ENCODE measurements around the gene ARSI. TPM values are rescaled to one million over a fixed set of nuclear protein-coding genes. Genes with fewer than 3 reads are reported as not detected.

Gene ARSI
- total RNA-seq, 2 donors from 2014 or later, result 0.30 to 0.83 TPM

DNA sequence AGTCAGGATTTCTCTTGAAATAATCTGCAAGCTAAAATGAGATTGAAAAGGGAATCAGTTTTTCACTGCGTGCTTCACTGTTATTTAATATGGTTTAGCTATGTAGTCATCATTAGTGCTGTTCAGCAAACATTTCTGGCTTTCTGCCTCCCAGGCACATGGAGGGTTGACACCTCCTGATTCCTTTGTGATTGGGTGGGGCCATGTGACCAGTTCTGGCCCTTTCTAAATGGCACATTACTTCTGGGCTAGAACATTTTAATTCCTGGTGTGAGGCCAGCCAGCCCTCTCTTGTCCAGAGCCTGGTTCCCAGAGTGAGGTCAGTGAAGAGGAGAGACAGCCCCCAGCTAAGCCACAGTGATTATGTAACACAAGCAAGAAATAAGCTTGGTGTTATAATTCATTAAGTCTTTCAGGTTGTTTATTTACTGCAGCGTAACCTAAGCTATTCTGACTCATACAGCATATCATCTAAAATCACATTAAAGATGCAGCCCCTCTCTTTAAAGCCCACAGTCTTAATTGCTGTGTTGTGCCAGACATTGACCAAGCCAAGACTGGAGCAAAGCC is 17.4 kb upstream of the ARSI start:
- TF ChIP-seq, protein P1, sequence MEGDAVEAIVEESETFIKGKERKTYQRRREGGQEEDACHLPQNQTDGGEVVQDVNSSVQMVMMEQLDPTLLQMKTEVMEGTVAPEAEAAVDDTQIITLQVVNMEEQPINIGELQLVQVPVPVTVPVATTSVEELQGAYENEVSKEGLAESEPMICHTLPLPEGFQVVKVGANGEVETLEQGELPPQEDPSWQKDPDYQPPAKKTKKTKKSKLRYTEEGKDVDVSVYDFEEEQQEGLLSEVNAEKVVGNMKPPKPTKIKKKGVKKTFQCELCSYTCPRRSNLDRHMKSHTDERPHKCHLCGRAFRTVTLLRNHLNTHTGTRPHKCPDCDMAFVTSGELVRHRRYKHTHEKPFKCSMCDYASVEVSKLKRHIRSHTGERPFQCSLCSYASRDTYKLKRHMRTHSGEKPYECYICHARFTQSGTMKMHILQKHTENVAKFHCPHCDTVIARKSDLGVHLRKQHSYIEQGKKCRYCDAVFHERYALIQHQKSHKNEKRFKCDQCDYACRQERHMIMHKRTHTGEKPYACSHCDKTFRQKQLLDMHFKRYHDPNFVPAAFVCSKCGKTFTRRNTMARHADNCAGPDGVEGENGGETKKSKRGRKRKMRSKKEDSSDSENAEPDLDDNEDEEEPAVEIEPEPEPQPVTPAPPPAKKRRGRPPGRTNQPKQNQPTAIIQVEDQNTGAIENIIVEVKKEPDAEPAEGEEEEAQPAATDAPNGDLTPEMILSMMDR (IDR thresholded peaks at IDR 0.05), result no peak
- Histone ChIP-seq H3K9me3 (no peaks in the 10 kb centered on the region), H3K4me3 (no peak overlapping the region), H3K4me1 (peaks cover 0 to 12% of the 10 kb centered on the region in 2 donors), H3K36me3 (no peaks in the 10 kb centered on the region), H3K27me3 (no peaks in the 10 kb centered on the region), H3K27ac (no peak overlapping the region)
- DNase-seq (ENCODE audit: low spot score), result peak; percentile 92

DNA sequence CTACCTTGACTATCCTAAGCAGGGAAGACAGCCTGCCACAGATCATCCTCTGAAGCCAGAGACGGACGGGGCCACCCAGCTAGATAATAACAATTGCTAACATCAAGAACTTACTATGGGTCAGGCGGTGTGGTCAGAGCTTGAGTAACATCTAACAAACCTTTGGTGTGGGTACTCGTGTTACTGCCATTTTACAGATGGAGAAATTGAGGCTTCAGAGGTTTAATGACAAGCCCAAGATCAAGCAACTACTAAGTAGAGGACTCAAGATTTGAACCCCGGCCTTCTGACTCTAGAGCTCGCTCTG is 16.7 kb upstream of the ARSI start:
- Histone ChIP-seq H3K36me3 (no peaks in the 10 kb centered on the region), H3K27me3 (no peaks in the 10 kb centered on the region), H3K4me1 (peaks cover 0 to 12% of the 10 kb centered on the region in 2 donors), H3K4me3 (no peak overlapping the region), H3K9me3 (no peaks in the 10 kb centered on the region), H3K27ac (no peak overlapping the region)
- DNase-seq (ENCODE audit: low spot score), result no peak
- TF ChIP-seq, protein P1 (IDR thresholded peaks at IDR 0.05), result no peak

DNA sequence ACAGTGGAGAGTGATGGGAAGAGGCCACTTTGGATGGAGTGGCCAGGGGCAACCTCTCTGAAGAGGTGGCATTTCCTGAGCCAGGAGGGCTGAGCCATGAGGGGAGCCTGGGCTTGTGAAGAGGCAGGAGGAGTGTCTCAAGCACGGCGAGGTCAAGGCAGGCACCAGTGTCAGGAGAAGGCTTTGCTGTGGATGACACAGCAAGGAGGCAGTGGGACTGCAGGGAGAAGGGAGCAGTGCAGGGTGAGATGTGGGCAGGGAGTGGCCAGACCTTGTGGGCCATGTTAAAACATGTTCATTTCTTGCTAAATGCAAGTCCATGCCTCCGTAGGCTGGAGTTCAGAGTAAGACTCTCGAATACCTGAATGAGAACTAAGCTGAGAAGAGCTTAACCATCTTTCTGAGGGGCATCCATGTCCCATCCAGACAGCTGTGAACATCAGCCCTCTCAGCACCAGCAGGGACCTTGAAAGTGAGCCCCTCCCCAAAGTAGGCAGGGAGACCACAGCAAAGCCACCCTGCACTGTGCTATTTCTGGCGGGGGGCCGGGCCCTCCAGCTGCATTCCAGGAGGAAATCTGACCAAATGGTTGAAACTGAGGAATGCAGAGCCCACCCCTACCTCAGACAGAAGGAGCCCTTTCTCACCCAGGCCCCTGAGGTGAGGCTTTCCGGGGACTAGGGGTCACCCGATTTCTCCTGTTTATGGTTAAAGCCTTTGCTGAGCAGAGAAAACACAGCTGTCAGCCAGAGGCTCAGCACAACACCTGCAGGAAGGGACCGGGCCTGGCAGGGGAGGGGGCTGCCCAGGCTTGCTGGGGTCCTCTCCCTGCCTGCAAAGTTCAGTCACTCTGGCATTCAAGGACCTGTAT is 16.1 kb upstream of the ARSI start:
- H3K4me3 ChIP-seq, result no peak overlapping the region
- peaks cover 0 to 12% of the 10 kb centered on the region in 2 donors for H3K4me1 ChIP-seq
- DNase-seq (ENCODE audit: low spot score), result no peak
- TF ChIP-seq, protein P1 (IDR thresholded peaks at IDR 0.05), result no peak
- H3K36me3 ChIP-seq, result no peaks in the 10 kb centered on the region
- H3K27me3 ChIP-seq, result no peaks in the 10 kb centered on the region
- H3K9me3 ChIP-seq, result no peaks in the 10 kb centered on the region
- no peak overlapping the region for H3K27ac ChIP-seq

DNA sequence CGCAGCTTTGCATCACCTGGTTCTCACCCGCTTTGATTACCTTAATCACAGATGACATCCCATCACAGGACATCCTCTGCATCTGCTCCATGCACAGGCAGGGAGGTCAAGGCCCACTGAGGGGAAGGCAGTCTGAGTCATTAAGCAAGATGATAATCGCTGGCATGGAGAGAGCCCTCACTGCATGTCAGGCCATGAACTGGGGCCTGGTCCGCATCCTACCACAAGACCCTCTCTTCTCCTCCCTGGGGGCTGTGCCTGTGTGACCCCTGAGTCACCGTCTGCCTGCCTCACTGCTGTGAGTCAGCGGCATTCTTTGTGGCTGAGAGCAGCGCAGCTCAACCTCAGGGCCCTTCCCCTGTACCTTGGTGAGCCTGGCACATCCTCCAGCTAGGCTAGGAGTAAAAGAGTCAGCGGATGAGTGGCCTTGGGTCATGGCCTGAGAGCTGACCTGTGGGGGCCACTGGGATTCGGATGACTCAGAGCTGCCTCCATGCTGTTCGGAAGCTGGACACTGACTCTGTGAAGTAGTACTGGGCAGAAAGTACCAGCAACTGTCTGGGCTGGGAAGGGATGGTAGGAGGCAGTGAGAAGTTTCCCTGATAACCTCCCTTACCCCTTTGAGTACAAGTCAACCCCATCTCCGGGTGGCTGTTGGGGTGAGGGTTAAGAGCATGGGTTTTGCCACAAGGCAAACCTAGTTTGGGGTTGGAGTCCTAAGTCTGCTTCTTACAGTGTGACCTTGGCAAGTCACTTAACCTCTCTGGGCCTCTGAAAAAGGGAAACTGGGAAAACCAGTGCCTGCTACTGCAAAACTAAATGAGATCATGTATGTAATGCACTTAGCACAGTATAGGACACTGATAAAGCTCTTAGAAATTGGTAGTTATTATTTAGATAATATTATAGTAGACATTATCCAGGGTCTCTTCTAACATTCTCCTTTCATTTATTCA is 14.6 kb upstream of the ARSI start:
- Histone ChIP-seq H3K9me3 (no peaks in the 10 kb centered on the region), H3K4me3 (no peak overlapping the region), H3K27ac (no peak overlapping the region), H3K36me3 (no peaks in the 10 kb centered on the region), H3K27me3 (no peaks in the 10 kb centered on the region), H3K4me1 (peaks cover 0 to 12% of the 10 kb centered on the region in 2 donors)
- TF ChIP-seq, protein P1 (IDR thresholded peaks at IDR 0.05), result no peak
- no peak for DNase-seq (ENCODE audit: low spot score)

DNA sequence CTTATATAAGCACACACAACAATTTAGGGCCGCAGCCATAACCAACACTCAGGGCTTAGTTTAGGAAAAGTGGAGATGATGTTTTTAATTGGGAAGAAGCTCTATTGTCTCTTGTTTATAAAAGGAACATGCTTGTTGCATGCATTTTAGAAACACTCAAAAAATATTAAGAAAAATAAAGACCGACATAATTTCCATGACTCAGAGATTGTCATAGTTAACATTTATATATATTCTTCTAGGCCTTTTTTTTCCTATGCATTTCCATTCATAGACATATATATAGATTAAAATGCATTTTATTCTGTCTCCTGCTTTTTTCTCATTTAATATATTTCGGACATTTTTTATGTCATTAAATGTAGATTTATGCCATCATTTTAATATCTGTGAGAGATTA is 13.6 kb upstream of the ARSI start:
- Histone ChIP-seq H3K36me3 (no peaks in the 10 kb centered on the region), H3K4me3 (no peak overlapping the region), H3K27me3 (no peaks in the 10 kb centered on the region), H3K4me1 (peaks cover 0 to 12% of the 10 kb centered on the region in 2 donors), H3K27ac (no peak overlapping the region), H3K9me3 (no peaks in the 10 kb centered on the region)
- DNase-seq (ENCODE audit: low spot score), result no peak
- TF ChIP-seq, protein P1 (IDR thresholded peaks at IDR 0.05), result no peak

Measured in right atrium auricular region (tissue), 2 donors.